OCI-LY7 (cell line): ENCODE results near the gene SLC41A3. TPM values are rescaled to one million over a fixed set of nuclear protein-coding genes. Genes with fewer than 3 reads are reported as not detected.

Experiments used
- BruUV-seq: library from RNA; stranded (reverse); fragments of 400-500 nt; replicated peaks from 2 replicates; lab custom pipeline; 2021; lab: Mats Ljungman, UMichigan
- CTCF ChIA-PET: fragments of 300-600 bp; sonication (Branson Sonifier 250); formaldehyde crosslinking; loops from one replicate; lab custom pipeline; 2022; ENCODE audit warnings: antibody characterized with exemption; ENCODE audit not compliant: unreplicated experiment; lab: Charles Lee
- POLR2A ChIA-PET: fragments of 300-600 bp; sonication (Branson Sonifier 250); formaldehyde crosslinking; loops from one replicate; lab custom pipeline; 2022; ENCODE audit warnings: antibody characterized with exemption; lab: Charles Lee
- DNase-seq: peaks from one replicate; pipeline ENCODE4 v3.0.0-alpha.2; 2015; ENCODE audit warnings: low spot score
- H2AFZ ChIP-seq: fragments of 200-600 bp; sonication (generic), shearing (Covaris generic); 2 replicates; pipeline ENCODE4 v1.6.1; 2014; ENCODE audit warnings: mild to moderate bottlenecking, antibody characterized with exemption, low read length, moderate library complexity
- H3K27ac ChIP-seq: fragments of 200-600 bp; sonication (generic); 2 replicates; pipeline ENCODE4 v1.5.1; 2014; ENCODE audit warnings: mixed run types, low read depth, mild to moderate bottlenecking, moderate library complexity, low read length, inconsistent platforms; ENCODE audit not compliant: poor library complexity, severe bottlenecking
- H3K36me3 ChIP-seq: fragments of 200-600 bp; sonication (generic); 2 replicates; pipeline ENCODE4 v1.6.1; 2014; ENCODE audit warnings: mild to moderate bottlenecking, antibody characterized with exemption, low read length, moderate library complexity, mixed read lengths; ENCODE audit not compliant: insufficient read depth
- H3K4me1 ChIP-seq: fragments of 200-600 bp; sonication (generic); 2 replicates; pipeline ENCODE4 v1.5.1; 2014; ENCODE audit warnings: mild to moderate bottlenecking, low read length; ENCODE audit not compliant: insufficient read depth, poor library complexity, severe bottlenecking
- H3K4me2 ChIP-seq: fragments of 200-600 bp; sonication (generic); 2 replicates; pipeline ENCODE4 v1.6.1; 2014; ENCODE audit warnings: mild to moderate bottlenecking, low read length
- H3K4me3 ChIP-seq: fragments of 200-600 bp; sonication (generic); 2 replicates; pipeline ENCODE4 v1.5.1; 2014; ENCODE audit warnings: mild to moderate bottlenecking, low read depth, low read length; ENCODE audit not compliant: poor library complexity, severe bottlenecking
- H3K79me2 ChIP-seq: fragments of 200-600 bp; sonication (generic); 2 replicates; pipeline ENCODE4 v1.6.1; 2016; ENCODE audit warnings: low read depth, mild to moderate bottlenecking, low read length, moderate library complexity, mixed read lengths; ENCODE audit not compliant: insufficient read depth
- H3K9me2 ChIP-seq: fragments of 200-600 bp; sonication (generic); 2 replicates; pipeline ENCODE4 v1.6.1; 2016; ENCODE audit warnings: mild to moderate bottlenecking, low read length, mixed read lengths; ENCODE audit not compliant: insufficient read depth
- H3K9me3 ChIP-seq: fragments of 200-600 bp; sonication (generic); 2 replicates; pipeline ENCODE4 v1.6.1; 2014; ENCODE audit warnings: mild to moderate bottlenecking, mixed run types, low read length, mixed read lengths
- H4K20me1 ChIP-seq: fragments of 200-600 bp; sonication (generic); 2 replicates; pipeline ENCODE4 v1.6.1; 2014; ENCODE audit warnings: mild to moderate bottlenecking, antibody characterized with exemption, low read length, moderate library complexity, mixed read lengths; ENCODE audit not compliant: insufficient read depth
- CTCF ChIP-seq: fragments of 200-600 bp; sonication (generic); conservative IDR thresholded peaks from 2 replicates; pipeline ENCODE4 v1.5.1; 2014; ENCODE audit warnings: mild to moderate bottlenecking, antibody characterized with exemption, low read length, moderate library complexity, mixed read lengths
- EZH2phosphoT487 ChIP-seq: fragments of 200-600 bp; sonication (generic); IDR thresholded peaks from 2 replicates; pipeline ENCODE4 v1.6.1; 2018; ENCODE audit warnings: low read depth, borderline replicate concordance, mild to moderate bottlenecking, mixed run types, antibody characterized with exemption, low read length, moderate library complexity, mixed read lengths
- intact Hi-C: fragments of 100-400 bp; cut with micrococcal nuclease; formaldehyde crosslinking; loops from one replicate; pipeline ENCODE4 v1.10.0; 2022; ENCODE audit not compliant: unreplicated experiment
- total RNA-seq, 2 experiments: library from RNA; depleted of rRNA in 1 of 2; stranded (reverse); fragments of >200 nt in 1 of 2; shearing (Covaris generic) in 1 of 2; gene quantifications; 2 replicates each; pipeline ENCODE4 v1.2.3, GENCODE V29; 2014 to 2022

Gene SLC41A3
- total RNA-seq, 2 experiments from 2014 or later, result 31.9 to 35.9 TPM

- Histone ChIP-seq H3K4me1 (no peaks in the 10 kb centered on the region), H3K9me2 (no peaks in the 10 kb centered on the region), H3K4me2 (no peak overlapping the region), H3K79me2 (no peaks in the 10 kb centered on the region), H2AFZ (no peak overlapping the region), H4K20me1 (no peaks in the 10 kb centered on the region), H3K27ac (no peak overlapping the region), H3K9me3 (no peaks in the 10 kb centered on the region), H3K36me3 (no peaks in the 10 kb centered on the region), H3K4me3 (no peak overlapping the region)
- no peak for DNase-seq
- ChIA-PET POLR2A (no interaction called here), CTCF (no interaction called here)
- intact Hi-C loops, result no loop called here
- BruUV-seq, result no TSS peak
- TF ChIP-seq CTCF (no peak), EZH2phosphoT487 (no peak)
These were observed 36.1 kb upstream of the SLC41A3 start for GRCh38 chr3:126119976-126120375.

GRCh38 chr3:126119008-126119675 is 35.2 kb upstream of the SLC41A3 start:
- CTCF ChIA-PET, result no interaction called here
- no peak overlapping the region for H2AFZ ChIP-seq
- no peak for TF ChIP-seq EZH2phosphoT487
- no peak for TF ChIP-seq CTCF
- no TSS peak for BruUV-seq
- no peak overlapping the region for H3K4me2 ChIP-seq
- no peaks in the 10 kb centered on the region for H3K36me3 ChIP-seq
- POLR2A ChIA-PET, result no interaction called here
- no peak for DNase-seq
- no peaks in the 10 kb centered on the region for H3K9me2 ChIP-seq
- intact Hi-C loops, result no loop called here
- H3K9me3 ChIP-seq, result no peaks in the 10 kb centered on the region
- H3K4me1 ChIP-seq, result no peaks in the 10 kb centered on the region
- no peaks in the 10 kb centered on the region for H3K79me2 ChIP-seq
- H3K4me3 ChIP-seq, result no peak overlapping the region
- no peaks in the 10 kb centered on the region for H4K20me1 ChIP-seq
- no peak overlapping the region for H3K27ac ChIP-seq

- intact Hi-C loops, result no loop called here
- Histone ChIP-seq H3K36me3 (no peaks in the 10 kb centered on the region), H3K9me2 (no peaks in the 10 kb centered on the region), H3K4me1 (no peaks in the 10 kb centered on the region), H3K4me3 (no peak overlapping the region), H4K20me1 (no peaks in the 10 kb centered on the region), H2AFZ (no peak overlapping the region), H3K79me2 (no peaks in the 10 kb centered on the region), H3K4me2 (no peak overlapping the region), H3K27ac (no peak overlapping the region), H3K9me3 (no peaks in the 10 kb centered on the region)
- DNase-seq, result no peak
- CTCF ChIA-PET, result no interaction called here
- TF ChIP-seq EZH2phosphoT487 (no peak), CTCF (no peak)
- no TSS peak for BruUV-seq
- POLR2A ChIA-PET, result no interaction called here
These were observed 34.7 kb upstream of the SLC41A3 start for GRCh38 chr3:126118591-126118990.
